Sigmoid colon (tissue), 7 donors: Measurements from ENCODE around the gene LTO1. TPM values are rescaled to one million over a fixed set of nuclear protein-coding genes. Genes with fewer than 3 reads are reported as not detected.
A peak's percentile ranks its signal among the peaks of the same experiment; 100 is the strongest.

ENCODE experiments used
- DNase-seq: peaks from one replicate; pipeline ENCODE4 v3.0.0-alpha.2; 2019
- H3K27ac ChIP-seq, 4 donors: fragments of 200-600 bp; sonication (generic); one replicate each; pipeline ENCODE4 v1.5.1; 2016 to 2019; ENCODE audit warnings: mild to moderate bottlenecking in 1 of 4
- H3K27me3 ChIP-seq, 3 donors: fragments of 200-600 bp; sonication (generic); one replicate each; pipeline ENCODE4 v1.5.1; 2019; ENCODE audit warnings: mild to moderate bottlenecking in 1 of 3
- H3K36me3 ChIP-seq, 4 donors: fragments of 200-600 bp; sonication (generic); one replicate each; pipeline ENCODE4 v1.5.1; 2016 to 2019
- H3K4me1 ChIP-seq, 4 donors: fragments of 200-600 bp; sonication (generic); one replicate each; pipeline ENCODE4 v1.5.1; 2017 to 2019
- H3K4me3 ChIP-seq, 4 donors: fragments of 200-600 bp; sonication (generic); one replicate each; pipeline ENCODE4 v1.5.1; 2017 to 2019; ENCODE audit warnings: mild to moderate bottlenecking in 2 of 4, moderate library complexity in 1 of 4
- H3K9me3 ChIP-seq, 4 donors: fragments of 200-600 bp in 3 of 4; sonication (generic) in 3 of 4; one replicate each; pipeline versions ENCODE4 v1.5.1 to v1.6.1; 2013 to 2019
- EP300 ChIP-seq, 4 donors: sonication (generic); formaldehyde crosslinking; IDR thresholded peaks; one replicate each; pipeline ENCODE4 v1.6.1; 2017; ENCODE audit warnings: antibody characterized with exemption in 4 of 4
- POLR2A ChIP-seq, 2 donors: fragments of 450-650 bp; IDR thresholded peaks; one replicate each; pipeline ENCODE4 v1.6.1; 2016; ENCODE audit warnings: antibody characterized with exemption in 2 of 2, mild to moderate bottlenecking in 2 of 2, moderate library complexity in 2 of 2
- POLR2AphosphoS5 ChIP-seq, 4 donors: sonication (generic); formaldehyde crosslinking; IDR thresholded peaks; one replicate each; pipeline ENCODE4 v1.6.1; 2017; ENCODE audit warnings: antibody characterized with exemption in 4 of 4
- WGBS, 2 donors: extraction: QIAGEN DNeasy Blood & Tissue Kit; methylation state at CpG; one replicate each; pipeline ENCODE4 v1.1.7; 2013; 5-methylcytosine and 5-hydroxymethylcytosine counted together
- intact Hi-C: fragments of 100-400 bp; cut with DNase I; formaldehyde crosslinking; loops from one replicate; pipeline ENCODE4 v1.15.1; 2023
- polyA plus RNA-seq, 3 donors: library from polyadenylated mRNA; stranded (reverse); fragments of 200-250 nt; gene quantifications; one replicate each; pipeline ENCODE4 v1.2.3, GENCODE V29; 2013
- total RNA-seq, 4 donors: library from RNA; depleted of rRNA; stranded (reverse); fragments of >200 nt; gene quantifications; one replicate each; pipeline ENCODE4 v1.1.0, GENCODE V29; 2016
- TF ChIP-seq, protein P1 (sequence below), 4 experiments: fragments of 450-650 bp in 3 of 4; fragments of 200-600 bp in 1 of 4; IDR thresholded peaks; one replicate each; pipeline ENCODE4 v1.5.1; 2016 to 2019; ENCODE audit warnings: antibody characterized with exemption in 4 of 4, mild to moderate bottlenecking in 3 of 4, moderate library complexity in 2 of 4
- donor health status: healthy with polysubstance abuse.
- donor health status: Bipolar disorder and iron deficiency.
- donor health status: healthy.

The LTO1 gene
- total and polyA plus RNA-seq, 7 donors: 12.0 to 42.9 (median 20.2) TPM

DNA sequence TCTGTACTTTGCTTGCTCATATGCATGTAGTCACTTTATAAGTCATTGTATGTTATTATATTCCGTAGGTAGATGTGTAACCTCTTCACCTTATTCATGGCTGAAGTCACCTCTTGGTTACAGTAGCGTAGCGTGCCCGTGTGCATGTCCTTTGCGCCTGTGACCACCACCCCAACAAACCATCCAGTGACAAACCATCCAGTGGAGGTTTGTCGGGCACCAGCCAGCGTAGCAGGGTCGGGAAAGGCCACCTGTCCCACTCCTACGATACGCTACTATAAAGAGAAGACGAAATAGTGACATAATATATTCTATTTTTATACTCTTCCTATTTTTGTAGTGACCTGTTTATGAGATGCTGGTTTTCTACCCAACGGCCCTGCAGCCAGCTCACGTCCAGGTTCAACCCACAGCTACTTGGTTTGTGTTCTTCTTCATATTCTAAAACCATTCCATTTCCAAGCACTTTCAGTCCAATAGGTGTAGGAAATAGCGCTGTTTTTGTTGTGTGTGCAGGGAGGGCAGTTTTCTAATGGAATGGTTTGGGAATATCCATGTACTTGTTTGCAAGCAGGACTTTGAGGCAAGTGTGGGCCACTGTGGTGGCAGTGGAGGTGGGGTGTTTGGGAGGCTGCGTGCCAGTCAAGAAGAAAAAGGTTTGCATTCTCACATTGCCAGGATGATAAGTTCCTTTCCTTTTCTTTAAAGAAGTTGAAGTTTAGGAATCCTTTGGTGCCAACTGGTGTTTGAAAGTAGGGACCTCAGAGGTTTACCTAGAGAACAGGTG is 23.1 kb downstream of the LTO1 start:
- TF ChIP-seq EP300 (IDR thresholded peaks at IDR 0.05): no peak
- no peak overlapping the region for H3K27ac ChIP-seq
- peaks cover 0 to 68% (median 3%) of the 10 kb centered on the region in 4 donors for H3K36me3 ChIP-seq
- H3K9me3 ChIP-seq: no peaks in the 10 kb centered on the region
- WGBS, 2 donors: 92 to 94% methylated on average over 15 of the region's 15 CpGs
- H3K27me3 ChIP-seq: no peaks in the 10 kb centered on the region
- no peak overlapping the region for H3K4me3 ChIP-seq
- no peaks in the 10 kb centered on the region for H3K4me1 ChIP-seq
- DNase-seq: no peak
- intact Hi-C loops: no loop called here

DNA sequence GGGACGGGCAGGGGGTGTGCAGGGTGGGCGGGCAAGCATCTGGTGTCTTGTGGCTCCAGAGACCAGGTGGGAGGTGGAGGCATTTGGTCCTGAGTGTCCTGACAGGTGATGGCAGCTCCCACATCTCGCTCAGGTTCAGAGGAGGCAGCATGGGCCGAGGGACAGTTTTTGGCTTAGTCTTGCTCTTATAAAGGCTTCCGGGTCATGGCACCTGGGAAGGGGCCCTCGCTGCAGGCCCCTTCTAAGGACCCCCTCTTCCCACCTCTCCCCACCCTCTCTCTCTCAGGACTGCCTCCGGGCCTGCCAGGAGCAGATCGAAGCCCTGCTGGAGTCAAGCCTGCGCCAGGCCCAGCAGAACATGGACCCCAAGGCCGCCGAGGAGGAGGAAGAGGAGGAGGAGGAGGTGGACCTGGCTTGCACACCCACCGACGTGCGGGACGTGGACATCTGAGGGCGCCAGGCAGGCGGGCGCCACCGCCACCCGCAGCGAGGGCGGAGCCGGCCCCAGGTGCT is 24.3 kb downstream of the LTO1 start:
- DNase-seq: peak; percentile 54
- Histone ChIP-seq H3K27ac (no peak overlapping the region), H3K9me3 (no peaks in the 10 kb centered on the region), H3K27me3 (no peaks in the 10 kb centered on the region), H3K4me1 (no peaks in the 10 kb centered on the region), H3K4me3 (no peak overlapping the region), H3K36me3 (peaks cover 0 to 68% (median 3%) of the 10 kb centered on the region in 4 donors)
- no peak for TF ChIP-seq EP300 (IDR thresholded peaks at IDR 0.05)
- no peak for TF ChIP-seq POLR2AphosphoS5 (IDR thresholded peaks at IDR 0.05)
- no peak for TF ChIP-seq POLR2A (IDR thresholded peaks at IDR 0.05)
- TF ChIP-seq, protein P1, sequence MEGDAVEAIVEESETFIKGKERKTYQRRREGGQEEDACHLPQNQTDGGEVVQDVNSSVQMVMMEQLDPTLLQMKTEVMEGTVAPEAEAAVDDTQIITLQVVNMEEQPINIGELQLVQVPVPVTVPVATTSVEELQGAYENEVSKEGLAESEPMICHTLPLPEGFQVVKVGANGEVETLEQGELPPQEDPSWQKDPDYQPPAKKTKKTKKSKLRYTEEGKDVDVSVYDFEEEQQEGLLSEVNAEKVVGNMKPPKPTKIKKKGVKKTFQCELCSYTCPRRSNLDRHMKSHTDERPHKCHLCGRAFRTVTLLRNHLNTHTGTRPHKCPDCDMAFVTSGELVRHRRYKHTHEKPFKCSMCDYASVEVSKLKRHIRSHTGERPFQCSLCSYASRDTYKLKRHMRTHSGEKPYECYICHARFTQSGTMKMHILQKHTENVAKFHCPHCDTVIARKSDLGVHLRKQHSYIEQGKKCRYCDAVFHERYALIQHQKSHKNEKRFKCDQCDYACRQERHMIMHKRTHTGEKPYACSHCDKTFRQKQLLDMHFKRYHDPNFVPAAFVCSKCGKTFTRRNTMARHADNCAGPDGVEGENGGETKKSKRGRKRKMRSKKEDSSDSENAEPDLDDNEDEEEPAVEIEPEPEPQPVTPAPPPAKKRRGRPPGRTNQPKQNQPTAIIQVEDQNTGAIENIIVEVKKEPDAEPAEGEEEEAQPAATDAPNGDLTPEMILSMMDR (IDR thresholded peaks at IDR 0.05): no peak
- 87 to 89% methylated on average over 23 of the region's 23 CpGs for WGBS, 2 donors
- intact Hi-C loops: no loop called here

DNA sequence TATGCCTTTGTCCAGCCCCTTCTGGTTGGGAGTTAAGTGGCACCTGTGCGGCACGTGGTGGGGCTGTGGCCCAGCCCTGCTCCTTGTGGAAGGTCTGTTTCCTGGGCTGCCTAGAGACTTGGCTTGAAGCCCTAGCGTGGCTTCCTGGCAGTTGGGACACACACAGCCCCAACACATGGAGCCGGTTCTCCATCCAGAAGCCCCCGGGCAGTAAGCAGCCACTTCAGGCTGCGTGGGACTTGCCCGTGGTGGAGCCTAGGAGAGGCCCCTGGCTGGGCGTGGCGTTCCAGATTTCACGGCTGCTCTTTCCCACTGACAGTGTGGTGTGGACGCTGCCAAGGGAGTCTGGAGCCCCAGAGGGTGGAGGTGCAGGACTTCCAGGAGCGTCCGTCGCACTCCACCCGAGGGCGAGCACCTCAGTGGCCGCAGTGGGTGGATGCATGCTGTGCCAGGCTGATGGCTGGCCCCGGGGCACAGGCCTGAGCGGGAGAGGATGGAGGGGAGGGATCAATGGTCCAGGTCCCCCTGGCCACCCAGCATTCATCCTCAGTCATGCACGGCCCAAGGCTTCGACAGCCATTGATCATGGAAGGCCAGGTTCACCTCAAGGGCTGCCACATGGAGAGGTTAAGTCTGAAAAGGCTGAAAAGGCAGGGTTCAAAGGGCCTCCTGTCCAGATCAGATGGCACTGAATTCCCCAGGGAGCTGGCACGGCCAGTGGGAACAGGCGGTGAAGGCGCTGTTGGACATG is 24.9 kb downstream of the LTO1 start:
- H3K27me3 ChIP-seq: peaks cover 0 to 3% (median 0%) of the 10 kb centered on the region in 3 donors
- 82 to 85% methylated on average over 24 of the region's 24 CpGs for WGBS, 2 donors
- H3K4me3 ChIP-seq: no peak overlapping the region
- no peaks in the 10 kb centered on the region for H3K9me3 ChIP-seq
- peak; percentile 61 for DNase-seq
- peaks cover 0 to 5% (median 3%) of the 10 kb centered on the region in 4 donors for H3K4me1 ChIP-seq
- TF ChIP-seq POLR2AphosphoS5 (IDR thresholded peaks at IDR 0.05) (no peak), POLR2A (IDR thresholded peaks at IDR 0.05) (no peak), EP300 (IDR thresholded peaks at IDR 0.05) (no peak)
- TF ChIP-seq, protein P1 (IDR thresholded peaks at IDR 0.05): no peak
- intact Hi-C loops: no loop called here
- no peak overlapping the region for H3K27ac ChIP-seq
- H3K36me3 ChIP-seq: peaks cover 0 to 68% (median 3%) of the 10 kb centered on the region in 4 donors

DNA sequence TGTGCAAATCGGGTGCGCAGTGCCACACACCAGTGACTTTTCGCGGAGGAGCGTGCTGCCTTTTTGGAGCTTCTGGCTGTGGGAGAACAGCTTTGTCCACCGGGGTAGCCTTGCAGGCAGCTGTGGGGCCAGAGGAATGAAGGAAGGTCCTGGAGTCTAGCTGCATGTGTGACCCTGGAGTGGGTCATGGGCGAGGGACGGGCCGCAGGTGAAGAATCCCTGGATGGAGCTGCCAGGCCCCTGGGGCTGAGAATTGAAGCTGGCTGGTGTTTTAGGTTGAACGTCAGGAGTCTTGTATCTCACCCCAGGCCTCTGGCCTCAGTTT is 25.6 kb downstream of the LTO1 start:
- Histone ChIP-seq H3K27me3 (peaks cover 0 to 6% (median 0%) of the 10 kb centered on the region in 3 donors), H3K4me3 (no peak overlapping the region), H3K36me3 (peaks cover 0 to 68% (median 3%) of the 10 kb centered on the region in 4 donors), H3K27ac (no peak overlapping the region), H3K9me3 (no peaks in the 10 kb centered on the region), H3K4me1 (peaks cover 0 to 12% (median 10%) of the 10 kb centered on the region in 4 donors)
- WGBS, 2 donors: 94 to 95% methylated on average over 10 of the region's 10 CpGs
- DNase-seq: no peak
- TF ChIP-seq POLR2A (IDR thresholded peaks at IDR 0.05): no peak
- TF ChIP-seq EP300 (IDR thresholded peaks at IDR 0.05): no peak
- TF ChIP-seq, protein P1 (IDR thresholded peaks at IDR 0.05): no peak
- no peak for TF ChIP-seq POLR2AphosphoS5 (IDR thresholded peaks at IDR 0.05)
- intact Hi-C loops: loop anchor here (10.0 kb wide), 1 partner anchor 745 kb away; the partner anchor contains the start of genes IGHMBP2 and MRPL21
